H9 (cell line): ENCODE data around the gene ATXN7. TPM values are rescaled to one million over a fixed set of nuclear protein-coding genes. Genes with fewer than 3 reads are reported as not detected.

ENCODE experiments used
- DNase-seq: peaks from one replicate; pipeline ENCODE4 v3.0.0-alpha.2; 2017
- H2AFZ ChIP-seq: one replicate; pipeline ENCODE4 v1.6.1; 2013; ENCODE audit warnings: mild to moderate bottlenecking, low read length, control low read depth, moderate library complexity
- H2AK5ac ChIP-seq: 2 replicates; pipeline ENCODE4 v1.6.1; 2013; ENCODE audit warnings: low read length, control low read depth, mixed read lengths; ENCODE audit not compliant: insufficient read length
- H2BK120ac ChIP-seq: one replicate; pipeline ENCODE4 v1.6.1; 2013; ENCODE audit warnings: low read depth, mild to moderate bottlenecking, low read length, control low read depth, inconsistent platforms; ENCODE audit not compliant: poor library complexity, severe bottlenecking
- H2BK12ac ChIP-seq: 2 replicates; pipeline ENCODE4 v1.6.1; 2013; ENCODE audit warnings: low read length, control low read depth, mixed read lengths, low read depth; ENCODE audit not compliant: insufficient read length
- H2BK15ac ChIP-seq: 2 replicates; pipeline ENCODE4 v1.6.1; 2013; ENCODE audit warnings: low read depth, low read length, control low read depth
- H2BK20ac ChIP-seq: one replicate; pipeline ENCODE4 v1.6.1; 2013; ENCODE audit warnings: low read depth, mild to moderate bottlenecking, low read length, control low read depth, inconsistent platforms; ENCODE audit not compliant: poor library complexity, severe bottlenecking
- H2BK5ac ChIP-seq: 2 replicates; pipeline ENCODE4 v1.6.1; 2013; ENCODE audit warnings: low read length, control low read depth, mixed read lengths; ENCODE audit not compliant: insufficient read length
- H3K14ac ChIP-seq: 2 replicates; pipeline ENCODE4 v1.6.1; 2013; ENCODE audit warnings: low read length, control low read depth; ENCODE audit not compliant: insufficient read depth
- H3K18ac ChIP-seq: 2 replicates; pipeline ENCODE4 v1.6.1; 2013; ENCODE audit warnings: low read depth, mild to moderate bottlenecking, mixed read lengths, low read length, control low read depth; ENCODE audit not compliant: insufficient read length
- H3K23ac ChIP-seq: 2 replicates; pipeline ENCODE4 v1.6.1; 2013; ENCODE audit warnings: low read length, control low read depth, mixed read lengths, low read depth; ENCODE audit not compliant: insufficient read length
- H3K23me2 ChIP-seq: 2 replicates; pipeline ENCODE4 v1.6.1; 2013; ENCODE audit warnings: low read depth, mild to moderate bottlenecking, mixed read lengths, low read length, control low read depth; ENCODE audit not compliant: insufficient read length, poor library complexity, severe bottlenecking
- H3K27ac ChIP-seq: 2 replicates; pipeline ENCODE4 v1.5.1; 2013; ENCODE audit warnings: low read length, control low read depth, mixed read lengths, low read depth; ENCODE audit not compliant: insufficient read length
- H3K27me3 ChIP-seq: 2 replicates; pipeline ENCODE4 v1.6.1; 2013; ENCODE audit warnings: low read length, control low read depth, inconsistent platforms; ENCODE audit not compliant: insufficient read depth
- H3K4ac ChIP-seq: 2 replicates; pipeline ENCODE4 v1.6.1; 2013; ENCODE audit warnings: low read depth, mild to moderate bottlenecking, control low read depth, inconsistent platforms, low read length, moderate library complexity
- H3K4me1 ChIP-seq: 2 replicates; pipeline ENCODE4 v1.6.1; 2013; ENCODE audit warnings: low read length, control low read depth, inconsistent platforms; ENCODE audit not compliant: insufficient read depth
- H3K4me2 ChIP-seq: 2 replicates; pipeline ENCODE4 v1.6.1; 2013; ENCODE audit warnings: low read length, control low read depth, mixed read lengths; ENCODE audit not compliant: insufficient read length, insufficient read depth
- H3K56ac ChIP-seq: 2 replicates; pipeline ENCODE4 v1.6.1; 2013; ENCODE audit warnings: low read depth, mild to moderate bottlenecking, mixed read lengths, low read length, control low read depth; ENCODE audit not compliant: insufficient read length
- H3K79me1 ChIP-seq: 2 replicates; pipeline ENCODE4 v1.6.1; 2013; ENCODE audit warnings: low read depth, mild to moderate bottlenecking, moderate library complexity, low read length, control low read depth, inconsistent platforms; ENCODE audit not compliant: insufficient read depth, poor library complexity, severe bottlenecking
- H3K79me2 ChIP-seq: 2 replicates; pipeline ENCODE4 v1.6.1; 2013; ENCODE audit warnings: low read length, control low read depth, inconsistent platforms; ENCODE audit not compliant: insufficient read depth
- H3K9ac ChIP-seq: 2 replicates; pipeline ENCODE4 v1.6.1; 2013; ENCODE audit warnings: low read length, control low read depth, mixed read lengths; ENCODE audit not compliant: insufficient read length; ENCODE audit errors: extremely low read depth
- H3K9me3 ChIP-seq: one replicate; pipeline ENCODE4 v1.6.1; 2013; ENCODE audit warnings: low read depth, low read length, inconsistent platforms; ENCODE audit not compliant: control insufficient read depth
- H3T11ph ChIP-seq: one replicate; pipeline ENCODE4 v1.6.1; 2013; ENCODE audit warnings: mild to moderate bottlenecking, low read length, control low read depth, inconsistent platforms
- H4K20me1 ChIP-seq: one replicate; pipeline ENCODE4 v1.6.1; 2013; ENCODE audit not compliant: control insufficient read depth, insufficient read length, insufficient read depth
- H4K5ac ChIP-seq: 2 replicates; pipeline ENCODE4 v1.6.1; 2013; ENCODE audit warnings: low read depth, mild to moderate bottlenecking, mixed read lengths, low read length, control low read depth; ENCODE audit not compliant: insufficient read length
- H4K8ac ChIP-seq: replicated peaks from 2 replicates; pipeline ENCODE4 v1.6.1; 2013; ENCODE audit warnings: low read length, control low read depth, mixed read lengths, low read depth; ENCODE audit not compliant: insufficient read length
- H4K91ac ChIP-seq: 2 replicates; pipeline ENCODE4 v1.6.1; 2013; ENCODE audit warnings: low read depth, mild to moderate bottlenecking, moderate library complexity, mixed read lengths, low read length, control low read depth; ENCODE audit not compliant: insufficient read length
- H3K27ac Mint-ChIP-seq, 3 experiments: 2 replicates in 2 of 3; 3 replicates in 1 of 3; pipeline ENCODE4 v1.8.0; 2020 to 2021; ENCODE audit warnings: mixed read lengths in 3 of 3, mild to moderate bottlenecking in 1 of 3, moderate library complexity in 1 of 3
- H3K27me3 Mint-ChIP-seq: 2 replicates; pipeline ENCODE4 v1.8.0; 2021; ENCODE audit warnings: low read depth, mild to moderate bottlenecking, moderate library complexity, mixed read lengths
- H3K36me3 Mint-ChIP-seq, 3 experiments: 2 replicates in 2 of 3; 3 replicates in 1 of 3; pipeline ENCODE4 v1.8.0; 2020 to 2021; ENCODE audit warnings: low read depth in 3 of 3, mixed read lengths in 3 of 3; ENCODE audit not compliant: insufficient read depth in 1 of 3
- H3K4me1 Mint-ChIP-seq, 2 experiments: 2 replicates each; pipeline ENCODE4 v1.8.0; 2020; ENCODE audit warnings: mixed read lengths in 2 of 2
- H3K4me3 Mint-ChIP-seq, 2 experiments: 2 replicates in 1 of 2; 3 replicates in 1 of 2; pipeline ENCODE4 v1.8.0; 2020 to 2021; ENCODE audit warnings: mild to moderate bottlenecking in 2 of 2, mixed read lengths in 2 of 2, moderate library complexity in 1 of 2
- H3K9me3 Mint-ChIP-seq, 2 experiments: 2 replicates in 1 of 2; 3 replicates in 1 of 2; pipeline ENCODE4 v1.8.0; 2020; ENCODE audit warnings: mild to moderate bottlenecking in 2 of 2, mixed read lengths in 2 of 2, moderate library complexity in 1 of 2
- CTCF ChIP-seq: fragments of 200-600 bp; sonication (generic); conservative IDR thresholded peaks from 3 replicates; pipeline ENCODE4 v1.8.0; 2021; ENCODE audit warnings: antibody characterized with exemption, mild to moderate bottlenecking
- WGBS: extraction: QIAGEN DNeasy Blood & Tissue Kit; methylation state at CpG from one replicate; pipeline ENCODE4 v1.1.7; 2013; ENCODE audit warnings: missing lambda C conversion rate, low lambda C conversion rate, mixed read lengths; ENCODE audit not compliant: insufficient read length; ENCODE audit errors: extremely low coverage; 5-methylcytosine and 5-hydroxymethylcytosine counted together
- total RNA-seq: library from RNA; stranded (reverse); gene quantifications from 2 replicates; pipeline ENCODE4 v1.2.1, GENCODE V29; 2021

ATXN7 gene
- total RNA-seq, 1 experiment from 2014 or later, result 21.5 TPM

- Histone ChIP-seq H3T11ph (no peak overlapping the region), H2BK15ac (no peak overlapping the region), H3K56ac (no peak overlapping the region), H3K23ac (no peak overlapping the region), H3K9me3 (no peaks in the 10 kb centered on the region), H2BK20ac (no peak overlapping the region), H3K79me2 (no peaks in the 10 kb centered on the region), H2AFZ (no peak overlapping the region), H3K4ac (no peak overlapping the region), H4K91ac (no peak overlapping the region), H3K23me2 (no peaks in the 10 kb centered on the region), H3K18ac (no peak overlapping the region), H3K27ac (no peak overlapping the region), H3K14ac (no peak overlapping the region; the same call in 1 of the 2 replicates), H3K4me2 (no peak overlapping the region), H2BK5ac (no peak overlapping the region), H2BK12ac (no peak overlapping the region), H2AK5ac (no peak overlapping the region), H3K4me1 (no peaks in the 10 kb centered on the region), H4K8ac (no peak overlapping the region), H3K9ac (no peak overlapping the region), H4K5ac (no peak overlapping the region), H2BK120ac (no peak overlapping the region), H3K27me3 (no peaks in the 10 kb centered on the region), H4K20me1 (no peaks in the 10 kb centered on the region), H3K79me1 (no peaks in the 10 kb centered on the region)
- DNase-seq, result no peak
- Mint-ChIP-seq H3K9me3 (no peaks in the 10 kb centered on the region), H3K27ac (no peak overlapping the region), H3K36me3 (no peaks in the 10 kb centered on the region), H3K4me1 (peaks cover 6 to 7% of the 10 kb centered on the region in 2 experiments; a peak in 3 of 4 replicates), H3K4me3 (no peak overlapping the region), H3K27me3 (peaks cover 4% of the 10 kb centered on the region)
- TF ChIP-seq CTCF, result no peak
- no CpG with 5 or more reads among the region's 5 CpGs for WGBS
Measured at GRCh38 chr3:64039981-64040733, 176.5 kb downstream of the ATXN7 start.
